M059J (cell line): ENCODE results near the gene TSPEAR. TPM values are rescaled to one million over a fixed set of nuclear protein-coding genes. Genes with fewer than 3 reads are reported as not detected.
A peak's percentile ranks its signal among the peaks of the same experiment; 100 is the strongest.
"Not testable (repeated sequence)": the region's sequence is repeated elsewhere in the genome, so short reads cannot be mapped to it uniquely, and the experiment has no call there.

Source experiments
- DNase-seq: peaks from one replicate; pipeline ENCODE4 v3.0.0-alpha.2; 2012; ENCODE audit warnings: low read depth
- total RNA-seq: library from RNA; depleted of rRNA; stranded (reverse); fragments of >200 nt; shearing (Covaris generic); gene quantifications from 2 replicates; pipeline ENCODE4 v1.2.3, GENCODE V29; 2014

TSPEAR gene
- total RNA-seq, 1 experiment from 2014 or later: not detected

DNA sequence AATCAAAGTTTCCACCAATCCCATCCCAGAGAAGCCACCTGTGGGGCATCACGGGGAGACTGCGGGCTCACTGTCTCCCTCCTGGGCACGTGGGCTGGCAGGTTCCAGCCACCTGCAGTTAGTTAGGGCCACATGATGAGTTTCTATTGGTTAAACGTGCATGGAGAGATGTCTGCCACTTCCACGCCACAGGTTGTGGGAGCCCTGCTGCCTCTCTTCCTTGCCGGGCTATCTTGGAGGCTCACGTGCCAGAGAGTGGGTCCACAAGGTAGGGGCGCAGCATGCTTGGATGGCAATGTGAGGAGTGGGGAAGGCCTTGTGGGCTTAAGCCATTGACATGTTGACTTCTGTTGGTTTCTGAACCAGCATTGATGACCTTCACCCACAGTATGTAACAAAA is 107.5 kb downstream of the TSPEAR start:
- DNase-seq: no peak

DNA sequence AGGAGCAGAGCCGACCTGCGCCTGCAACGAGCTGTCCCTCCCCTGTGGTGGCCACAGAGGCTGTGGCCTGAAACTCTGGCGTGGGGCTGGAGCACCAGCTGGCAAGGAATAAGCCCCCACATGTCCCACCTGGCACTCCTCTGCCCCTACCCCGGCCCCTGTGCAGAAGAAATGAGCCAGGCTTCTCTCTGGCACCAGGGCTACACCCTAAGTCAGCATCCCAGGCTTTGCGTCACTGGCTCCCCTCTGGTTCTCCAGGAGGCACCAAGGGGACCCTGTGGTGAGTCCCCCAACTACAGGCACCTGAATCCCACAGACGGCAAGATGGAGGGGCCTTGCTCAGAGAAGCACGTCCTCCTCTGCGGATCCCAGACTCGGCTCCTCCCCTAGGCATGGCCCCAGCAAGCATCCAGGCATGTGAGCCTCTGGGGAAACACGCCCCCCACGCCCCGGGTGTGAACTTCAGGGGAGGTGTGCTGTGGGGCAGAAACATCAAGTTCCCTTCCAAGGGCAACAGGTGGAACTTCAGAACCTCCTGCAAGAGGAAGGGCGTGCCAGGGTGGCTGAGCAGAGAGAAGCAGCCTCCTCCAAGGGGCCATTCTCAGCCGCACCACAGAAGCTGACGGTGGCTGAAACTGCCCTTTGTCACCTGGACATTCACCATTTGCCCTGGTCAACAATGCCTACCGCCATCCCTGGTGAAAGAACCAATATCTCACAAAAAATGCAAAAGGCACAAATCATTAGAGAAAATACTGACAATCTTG is 108.1 kb downstream of the TSPEAR start:
- no peak for DNase-seq

DNA sequence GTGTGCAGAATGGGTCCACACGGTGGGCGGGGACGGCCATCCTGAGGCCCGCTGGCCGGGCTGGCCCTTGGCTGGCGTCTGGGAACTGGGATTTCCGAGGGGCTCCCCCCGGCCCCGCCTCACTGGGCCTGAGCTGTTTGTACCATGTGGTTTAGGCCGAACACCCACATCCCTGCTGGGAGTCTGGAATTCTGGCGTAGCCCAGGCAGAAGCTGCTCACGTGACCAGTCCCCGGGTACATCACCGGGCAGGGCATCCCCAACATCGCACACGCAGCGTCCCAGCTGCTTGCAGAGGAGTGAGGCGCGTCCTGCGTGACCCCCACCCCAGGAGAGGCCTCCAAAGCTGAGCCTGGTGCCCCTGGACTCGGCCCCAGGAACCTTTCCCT is 108.9 kb downstream of the TSPEAR start:
- DNase-seq: no peak

DNA sequence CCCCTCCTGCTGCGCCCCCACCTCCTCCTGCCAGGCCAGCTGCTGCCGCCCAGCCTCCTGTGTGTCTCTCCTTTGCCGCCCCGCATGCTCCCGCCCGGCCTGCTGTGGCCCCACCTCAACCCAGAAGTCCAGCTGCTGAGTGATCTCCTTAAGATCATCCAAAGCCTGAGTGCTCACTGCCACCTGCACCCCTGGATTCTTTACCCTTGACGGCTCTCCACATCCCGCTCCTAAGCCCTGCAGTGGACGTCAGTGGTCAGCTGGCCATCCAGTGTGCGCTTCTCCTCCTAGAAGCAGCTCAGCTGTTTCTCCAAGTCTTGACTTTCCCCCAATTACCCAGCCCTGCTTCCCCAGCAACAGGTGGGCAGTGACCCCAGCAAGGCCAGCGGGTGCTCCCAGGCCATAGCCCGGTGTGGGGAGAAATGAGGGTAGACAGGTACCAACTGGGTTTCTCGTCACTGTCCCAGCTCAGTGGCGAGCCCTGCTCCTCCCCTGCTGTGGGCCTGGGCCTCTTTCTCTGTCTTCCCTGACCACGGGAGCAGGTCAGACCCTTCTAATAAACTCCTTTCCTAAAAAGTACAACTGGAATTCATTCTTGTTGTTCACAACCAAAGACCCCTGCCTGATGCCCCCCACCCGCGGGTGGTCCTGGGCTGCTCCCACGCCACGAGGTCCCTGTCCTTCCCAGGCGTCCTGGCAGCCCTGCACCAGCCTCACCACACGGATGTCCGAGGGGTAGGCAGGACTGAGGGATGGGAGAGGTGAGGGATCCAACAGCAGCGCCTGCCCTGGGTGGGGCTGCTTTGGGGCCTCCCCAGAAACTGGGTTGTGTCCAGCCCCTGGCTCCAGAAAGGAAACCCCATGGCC is 109.5 kb downstream of the TSPEAR start:
- DNase-seq: no peak

DNA sequence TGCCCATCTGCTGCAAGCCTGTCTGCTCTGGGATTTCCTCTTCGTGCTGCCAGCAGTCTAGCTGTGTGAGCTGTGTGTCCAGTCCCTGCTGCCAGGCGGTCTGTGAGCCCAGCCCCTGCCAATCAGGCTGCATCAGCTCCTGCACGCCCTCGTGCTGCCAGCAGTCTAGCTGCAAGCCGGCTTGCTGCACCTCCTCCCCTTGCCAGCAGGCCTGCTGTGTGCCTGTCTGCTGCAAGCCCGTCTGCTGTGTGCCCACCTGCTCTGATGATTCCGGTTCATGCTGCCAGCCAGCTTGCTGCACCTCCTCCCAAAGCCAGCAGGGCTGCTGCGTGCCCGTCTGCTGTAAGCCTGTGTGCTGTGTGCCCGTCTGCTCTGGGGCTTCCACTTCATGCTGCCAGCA is 110.3 kb downstream of the TSPEAR start:
- DNase-seq: not testable (repeated sequence)

DNA sequence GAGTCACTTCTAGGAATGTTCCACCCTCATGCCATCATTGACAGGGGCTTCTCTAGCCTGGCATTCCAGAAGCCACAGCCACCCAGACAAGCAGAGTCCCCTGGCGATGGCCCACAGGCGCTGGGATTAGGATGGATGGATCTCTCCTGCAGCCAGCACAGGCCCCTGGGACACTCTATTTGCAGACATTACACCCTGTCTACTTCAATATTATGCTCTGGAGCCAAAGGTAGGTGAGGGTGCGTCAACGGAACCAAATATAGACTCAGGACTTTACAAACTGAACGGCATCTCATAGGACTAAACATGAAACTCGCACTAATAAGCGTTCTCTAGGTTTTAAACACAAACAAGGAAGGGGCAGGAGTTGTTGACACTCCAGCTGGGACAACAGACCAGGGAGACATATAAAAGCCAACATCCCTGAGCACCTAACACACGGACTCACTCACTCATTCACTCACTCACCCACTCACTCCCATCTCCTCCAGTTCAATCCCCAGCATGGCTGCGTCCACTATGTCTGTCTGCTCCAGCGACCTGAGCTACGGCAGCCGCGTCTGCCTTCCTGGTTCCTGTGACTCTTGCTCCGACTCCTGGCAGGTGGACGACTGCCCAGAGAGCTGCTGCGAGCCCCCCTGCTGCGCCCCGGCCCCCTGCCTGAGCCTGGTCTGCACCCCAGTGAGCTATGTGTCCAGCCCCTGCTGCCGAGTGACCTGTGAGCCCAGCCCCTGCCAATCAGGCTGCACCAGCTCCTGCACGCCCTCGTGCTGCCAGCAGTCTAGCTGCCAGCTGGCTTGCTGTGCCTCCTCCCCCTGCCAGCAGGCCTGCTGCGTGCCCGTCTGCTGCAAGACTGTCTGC is 111.0 kb downstream of the TSPEAR start, which contains the start of gene KRTAP10-7:
TSS of gene KRTAP10-7 (plus strand) at position 480 of the 861 bp plus-strand sequence. CDS start at position 505, 25 bp downstream.
- not testable (repeated sequence) for DNase-seq

DNA sequence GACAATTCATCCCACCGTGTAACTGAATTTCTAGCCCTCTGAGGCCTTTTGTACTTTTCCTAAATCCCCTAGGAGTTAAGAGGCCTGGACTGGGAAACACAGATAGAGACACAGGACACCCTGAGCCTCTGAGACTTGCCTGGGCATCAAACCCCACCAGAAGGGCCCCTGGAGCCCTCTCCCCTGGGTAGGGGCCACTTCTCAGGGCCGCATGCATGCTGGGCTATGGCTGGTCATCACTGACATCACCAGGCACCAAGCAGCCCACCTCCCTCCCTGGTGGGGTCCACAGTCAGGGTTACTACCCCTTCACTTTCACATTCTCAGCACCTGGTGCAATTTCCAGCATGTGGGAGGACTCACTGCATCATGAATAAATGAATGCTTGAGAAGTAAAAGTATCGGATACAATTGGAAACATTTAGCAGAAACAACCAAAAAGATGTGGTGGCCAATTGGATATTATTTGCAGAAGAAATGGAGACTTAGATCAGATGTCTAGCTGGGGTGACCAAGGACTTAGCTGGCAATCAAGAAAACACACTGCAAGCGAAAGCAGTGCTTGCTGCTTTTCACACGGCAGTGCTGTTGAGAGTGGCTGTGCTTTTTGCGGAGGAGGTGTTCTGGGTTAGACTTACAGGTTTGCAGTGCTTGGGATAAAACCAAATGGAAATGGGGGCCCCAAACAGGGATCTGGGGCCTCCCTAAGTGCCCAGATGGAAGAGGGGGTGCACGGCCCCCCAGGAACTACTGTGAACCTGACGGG is 111.9 kb downstream of the TSPEAR start:
- no peak for DNase-seq

DNA sequence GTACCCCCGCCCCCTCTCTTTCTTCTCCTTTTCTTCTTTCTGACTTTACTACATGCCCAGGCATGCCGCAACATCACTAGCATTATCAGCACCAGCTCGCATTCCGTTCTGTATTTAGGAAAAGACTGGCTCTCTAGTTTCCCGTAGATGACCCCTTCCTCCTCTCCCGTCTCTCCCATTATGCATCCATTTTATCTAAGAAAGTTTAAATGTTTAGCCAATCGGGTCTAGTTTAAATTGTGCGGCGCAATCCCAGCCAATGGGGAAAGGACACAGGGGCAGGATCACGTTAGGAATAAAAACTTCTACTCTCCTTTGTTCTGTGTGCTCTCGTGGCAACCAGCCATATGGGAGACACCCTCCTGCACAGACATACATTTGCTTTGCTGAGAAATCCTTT is 113.3 kb downstream of the TSPEAR start:
- DNase-seq: no peak

DNA sequence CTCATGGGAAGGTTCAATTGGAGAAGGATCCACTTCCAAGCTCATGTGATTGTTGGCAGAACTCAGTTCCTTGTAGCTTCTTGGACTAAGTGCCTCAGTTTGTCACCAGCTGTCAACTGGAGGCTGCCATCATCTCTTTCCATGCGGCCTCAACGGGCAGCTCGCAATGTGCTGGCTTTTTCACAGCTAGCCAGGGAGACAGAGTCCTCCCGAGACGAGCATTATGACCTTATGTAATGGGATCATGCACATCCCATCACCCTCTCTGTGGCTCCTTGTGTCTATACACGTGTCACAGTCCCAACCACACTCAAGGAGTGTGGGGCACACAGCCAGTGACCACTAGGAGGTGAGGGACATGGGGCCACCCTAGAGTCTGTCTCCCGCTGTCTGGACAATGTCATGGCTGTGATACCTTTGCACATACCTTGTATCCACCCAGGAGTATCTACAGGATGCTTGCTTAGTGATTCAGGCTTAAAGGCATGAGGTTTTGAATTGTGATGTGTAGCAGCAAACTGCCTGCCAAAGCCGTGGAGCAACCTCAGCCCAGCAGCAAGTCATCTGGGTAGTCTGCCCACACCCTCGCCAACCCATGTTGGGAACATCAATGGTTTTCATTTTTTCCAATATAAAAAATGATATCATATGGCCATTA is 115.2 kb downstream of the TSPEAR start:
- DNase-seq: peak; percentile 12

DNA sequence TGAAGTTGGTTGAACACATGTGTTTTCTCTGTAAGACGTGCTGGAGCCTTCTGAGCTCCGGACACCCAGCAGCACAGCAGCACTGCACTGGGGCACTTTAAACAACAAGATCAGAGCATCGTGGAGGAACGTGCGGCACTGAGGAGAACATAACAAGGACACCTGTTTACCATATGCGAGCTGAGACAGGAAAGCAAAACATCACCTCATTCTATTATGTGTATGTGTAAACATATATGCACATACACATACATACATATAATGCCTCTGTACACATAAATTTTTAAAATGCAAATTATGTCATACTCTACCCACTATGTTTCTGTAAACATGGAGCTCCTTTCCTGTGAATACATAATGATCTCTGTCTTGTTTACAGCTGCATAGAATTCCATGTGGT is 115.8 kb downstream of the TSPEAR start:
- DNase-seq: no peak

DNA sequence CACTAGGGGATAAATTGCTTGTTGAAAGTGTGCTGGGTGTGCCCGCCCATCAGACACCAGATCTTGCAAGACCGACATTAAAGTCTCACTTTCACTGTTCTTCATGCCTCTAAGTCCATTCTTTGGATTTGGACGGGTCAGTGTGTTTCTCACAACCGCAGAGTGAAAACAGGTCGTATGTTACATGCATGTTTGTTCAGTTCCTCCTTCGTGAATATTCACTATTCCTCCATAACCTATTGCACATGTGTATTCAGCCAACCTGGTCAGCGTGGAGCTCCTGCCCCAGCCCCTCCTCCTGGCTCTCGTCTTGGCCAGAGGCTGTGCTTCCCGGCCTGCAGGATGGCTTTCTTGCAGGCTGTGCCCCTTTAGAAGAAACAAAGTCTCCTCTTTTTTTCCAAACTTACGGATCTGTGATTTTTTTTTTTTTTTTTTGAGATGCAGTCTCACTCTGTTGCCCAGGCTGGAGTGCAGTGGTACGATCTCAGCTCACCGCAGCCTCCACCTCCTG is 116.9 kb downstream of the TSPEAR start:
- DNase-seq: no peak

DNA sequence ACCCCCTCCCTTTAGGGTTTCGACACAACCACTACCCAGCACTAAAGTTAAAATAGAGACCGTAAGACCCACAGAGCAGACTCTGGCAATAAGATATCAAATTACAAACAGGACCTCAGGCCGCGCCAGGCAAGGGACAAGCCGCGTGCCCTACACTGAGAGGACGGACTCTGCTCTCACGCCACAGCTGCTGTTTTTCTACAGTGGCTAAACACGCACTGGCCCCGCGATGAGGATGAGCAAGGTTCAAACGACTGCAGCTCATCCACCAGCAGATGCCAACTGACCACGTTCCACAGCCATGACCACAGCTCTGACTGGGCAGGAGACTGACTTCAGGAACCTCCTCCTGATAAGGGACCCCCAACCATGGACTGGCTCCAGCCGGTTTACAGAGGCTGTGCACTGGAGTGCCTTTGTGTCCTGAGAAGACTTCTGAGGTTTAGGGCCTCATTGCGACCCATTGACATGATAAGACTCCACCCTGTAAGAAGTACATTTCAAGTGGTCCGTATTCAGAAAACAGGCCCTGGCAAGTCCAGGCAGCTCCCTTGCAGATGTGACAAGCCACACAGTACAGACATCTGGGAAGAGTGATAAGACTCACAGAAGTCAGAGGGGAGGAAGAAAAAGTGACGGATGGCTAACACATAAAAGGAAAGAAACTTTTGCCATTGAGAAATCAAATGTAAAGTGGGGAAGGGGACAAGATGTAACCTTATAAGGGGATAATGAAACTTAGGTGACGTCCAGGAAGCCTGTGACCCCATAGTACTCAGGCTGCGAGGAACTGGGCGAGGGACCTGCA is 117.6 kb downstream of the TSPEAR start:
- DNase-seq: no peak

DNA sequence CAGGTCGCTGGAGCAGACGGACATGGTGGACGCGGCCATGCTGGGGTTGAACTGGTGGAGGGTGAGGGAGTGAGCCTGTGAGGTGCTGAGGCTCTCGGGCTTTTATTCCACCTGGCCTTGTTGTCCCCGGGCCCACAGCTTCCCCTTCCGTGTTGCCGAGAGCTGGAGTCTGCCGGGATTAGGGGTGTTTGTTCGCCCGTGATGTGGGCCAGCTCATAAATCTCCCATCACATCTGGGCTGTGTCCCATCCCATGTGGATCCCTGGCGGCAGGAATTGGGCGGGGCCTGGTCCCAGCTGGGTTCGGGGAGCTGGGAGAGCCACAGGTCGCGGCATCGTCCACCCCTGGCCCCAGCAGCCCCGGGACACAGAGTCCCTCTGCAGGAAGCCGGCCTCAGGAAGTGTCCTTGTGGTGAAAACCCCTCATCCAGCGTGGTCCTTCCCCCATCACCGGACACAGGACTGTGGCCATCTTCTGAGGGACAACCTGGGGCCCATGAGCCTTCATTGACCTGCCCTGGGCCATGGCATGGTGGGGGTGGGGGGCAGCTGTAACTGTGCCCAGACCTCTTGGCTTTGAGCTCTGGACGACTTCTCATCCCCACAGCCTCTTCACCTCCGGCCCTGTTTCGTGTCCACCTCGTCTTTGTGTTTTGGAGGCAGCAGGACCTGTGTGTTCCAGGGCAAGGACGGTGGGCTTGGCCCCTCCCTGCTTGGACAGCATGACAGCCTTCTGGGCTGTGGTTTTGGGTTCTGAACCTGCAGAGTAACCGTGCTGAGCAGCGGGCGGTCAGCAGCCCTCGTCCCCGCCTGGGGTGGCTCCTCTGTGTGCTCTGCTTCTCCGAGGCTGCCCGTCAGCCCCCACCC is 118.7 kb downstream of the TSPEAR start, which contains the start of gene KRTAP10-6:
TSS of gene KRTAP10-6 (minus strand) at position 60 of the 866 bp plus-strand sequence. CDS start at position 39, 21 bp downstream.
- no peak for DNase-seq

DNA sequence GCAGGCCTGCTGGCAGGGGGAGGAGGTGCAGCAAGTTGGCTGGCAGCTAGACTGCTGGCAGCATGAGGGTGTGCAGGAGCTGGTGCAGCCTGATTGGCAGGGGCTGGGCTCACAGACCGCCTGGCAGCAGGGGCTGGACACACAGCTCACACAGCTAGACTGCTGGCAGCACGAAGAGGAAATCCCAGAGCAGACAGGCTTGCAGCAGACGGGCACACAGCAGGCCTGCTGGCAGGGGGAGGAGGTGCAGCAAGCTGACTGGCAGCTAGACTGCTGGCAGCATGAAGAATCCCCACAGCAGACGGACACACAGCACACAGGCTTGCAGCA is 119.6 kb downstream of the TSPEAR start:
- not testable (repeated sequence) for DNase-seq

DNA sequence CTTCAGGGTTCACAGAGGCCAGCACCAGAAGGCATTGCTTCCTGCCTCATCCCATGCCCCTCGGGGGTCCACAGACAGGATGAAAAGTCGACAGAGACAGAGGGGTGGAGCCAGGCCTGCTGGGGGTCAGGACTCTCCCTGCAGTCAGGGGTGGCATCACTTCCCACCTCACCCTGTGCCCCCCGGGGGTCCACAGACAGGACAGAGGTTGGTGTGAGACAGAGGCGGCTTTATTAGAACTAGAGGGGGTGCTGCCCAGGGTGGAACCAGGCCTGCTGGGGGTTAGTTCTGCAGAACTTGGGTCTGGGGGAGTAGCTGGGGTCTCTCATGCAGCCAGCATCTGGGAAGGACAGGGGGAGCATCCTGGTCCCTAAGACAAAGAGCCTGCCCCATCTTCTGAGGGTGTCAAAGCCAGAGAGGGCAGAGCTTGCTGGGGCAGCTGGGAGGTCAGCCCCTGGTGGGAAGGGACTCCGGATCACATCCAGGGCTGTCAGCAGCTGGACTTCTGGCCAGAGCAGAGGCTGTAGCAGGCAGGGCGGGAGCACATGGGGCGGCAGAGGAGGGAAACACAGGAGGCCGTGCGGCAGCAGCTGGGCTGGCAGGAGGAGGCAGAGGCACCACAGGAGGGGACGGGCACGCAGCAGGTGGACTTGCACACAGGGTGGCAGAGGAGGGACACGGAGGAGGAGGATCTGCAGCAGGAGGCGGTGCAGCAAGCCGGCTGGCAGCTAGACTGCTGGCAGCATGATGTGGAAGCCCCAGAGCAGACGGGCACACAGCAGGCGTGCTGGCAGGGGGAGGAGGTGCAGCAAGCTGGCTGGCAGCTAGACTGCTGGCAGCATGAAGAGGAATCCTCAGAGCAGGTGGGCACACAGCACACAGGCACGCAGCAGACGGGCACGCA is 120.2 kb downstream of the TSPEAR start:
- DNase-seq: not testable (repeated sequence)

DNA sequence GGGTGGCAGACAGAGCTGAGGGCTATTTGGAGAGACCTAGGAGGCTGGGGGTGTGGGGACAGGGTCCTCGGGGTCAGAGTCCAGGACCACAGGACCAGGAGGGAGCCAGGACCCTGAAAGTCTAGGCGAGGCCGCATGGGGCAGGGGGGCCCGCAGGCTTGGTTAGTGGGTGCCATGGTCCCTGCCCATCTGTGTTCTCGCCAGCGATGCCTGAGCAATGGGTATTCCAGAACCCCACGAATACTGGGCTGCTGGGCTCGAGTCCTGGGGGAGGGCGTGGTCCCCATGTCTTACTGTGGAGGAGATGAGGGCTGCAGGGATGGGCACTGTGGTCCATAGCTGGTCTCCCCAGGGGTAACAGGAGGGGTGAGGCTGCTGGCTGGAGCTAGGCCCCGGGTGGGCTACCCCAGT is 121.1 kb downstream of the TSPEAR start:
- DNase-seq: no peak

DNA sequence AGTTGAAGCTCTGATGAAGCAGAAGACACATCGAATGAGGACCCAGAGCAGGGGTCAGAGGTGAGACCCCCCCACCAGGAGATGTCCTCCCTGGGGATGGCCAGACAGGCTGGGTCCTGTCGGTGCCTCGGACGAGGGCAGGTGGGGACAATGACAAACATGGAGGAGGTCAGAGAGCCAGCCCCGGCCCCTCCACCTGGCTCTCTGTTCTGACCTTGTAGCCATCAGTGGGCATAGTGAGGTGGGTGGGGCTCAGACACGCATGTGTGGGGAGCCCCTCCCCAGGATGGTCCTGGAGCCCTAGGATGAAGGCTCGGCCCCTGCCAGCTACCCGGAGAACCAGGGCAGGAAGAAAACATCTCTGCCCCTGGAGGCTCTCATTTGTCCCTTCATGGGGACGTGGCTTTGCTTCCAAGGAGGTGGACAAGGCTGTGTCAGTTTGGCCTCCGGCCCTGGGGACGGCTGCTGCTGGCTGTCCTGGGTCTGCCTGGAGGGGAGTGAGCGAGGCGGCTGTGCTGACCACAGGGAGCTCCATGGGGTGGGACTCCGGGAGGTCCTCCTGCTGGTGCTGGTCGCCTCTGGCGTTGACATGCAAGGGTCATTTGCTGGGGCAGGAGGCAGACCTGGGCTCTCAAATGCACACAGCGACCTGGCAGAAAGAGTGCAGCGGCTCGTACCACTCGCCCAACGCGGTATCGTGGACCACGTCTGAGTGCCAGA is 121.6 kb downstream of the TSPEAR start:
- DNase-seq: no peak
